ENCODE data around the gene DOCK1. TPM values are rescaled to one million over a fixed set of nuclear protein-coding genes. Genes with fewer than 3 reads are reported as not detected.

DOCK1 gene
- total RNA-seq, 1 donor from 2014 or later: 78.8 TPM

GRCh38 chr10:127182161-127182560 is 276.9 kb downstream of the DOCK1 start:
- no peak for DNase-seq

- DNase-seq: no peak
Measured at GRCh38 chr10:127184582-127184981, 279.4 kb downstream of the DOCK1 start.

GRCh38 chr10:127186813-127187212 is 281.6 kb downstream of the DOCK1 start:
- no peak for DNase-seq

GRCh38 chr10:127189226-127189625 is 284.0 kb downstream of the DOCK1 start:
- DNase-seq: no peak

GRCh38 chr10:127190427-127190826 is 285.2 kb downstream of the DOCK1 start:
- no peak for DNase-seq

- DNase-seq: no peak
Measured at GRCh38 chr10:127193125-127193524, 287.9 kb downstream of the DOCK1 start.

- DNase-seq: no peak
Measured at GRCh38 chr10:127194111-127194510, 288.9 kb downstream of the DOCK1 start.

- DNase-seq: no peak
Measured at GRCh38 chr10:127194599-127194998, 289.4 kb downstream of the DOCK1 start.

- DNase-seq: no peak
Measured at GRCh38 chr10:127195041-127195506, 289.8 kb downstream of the DOCK1 start.

- peak; percentile 16 for DNase-seq
Measured at GRCh38 chr10:127195571-127196281, 290.5 kb downstream of the DOCK1 start.

- DNase-seq: peak; percentile 76
Measured at GRCh38 chr10:127196282-127197153, 291.3 kb downstream of the DOCK1 start, which contains the start of gene INSYN2A. INSYN2A (minus strand) TSS chr10:127196591; CDS start chr10:127176395, 20,196 bp downstream.

- no peak for DNase-seq
Measured at GRCh38 chr10:127197154-127197432, 291.9 kb downstream of the DOCK1 start.

- DNase-seq: no peak
Measured at GRCh38 chr10:127198307-127198706, 293.1 kb downstream of the DOCK1 start.

GRCh38 chr10:127198721-127199120 is 293.5 kb downstream of the DOCK1 start:
- no peak for DNase-seq

GRCh38 chr10:127200646-127201045 is 295.4 kb downstream of the DOCK1 start:
- DNase-seq: no peak

GRCh38 chr10:127203067-127203466 is 297.8 kb downstream of the DOCK1 start:
- DNase-seq: no peak

GRCh38 chr10:127207081-127207480 is 301.9 kb downstream of the DOCK1 start:
- DNase-seq: no peak

GRCh38 chr10:127210936-127211466 is 305.8 kb downstream of the DOCK1 start:
- no peak for DNase-seq

GRCh38 chr10:127215866-127216265 is 310.6 kb downstream of the DOCK1 start:
- DNase-seq: no peak

- DNase-seq: no peak
Measured at GRCh38 chr10:127216274-127216673, 311.0 kb downstream of the DOCK1 start.

GRCh38 chr10:127216786-127217185 is 311.6 kb downstream of the DOCK1 start:
- DNase-seq: no peak

GRCh38 chr10:127218658-127219057 is 313.4 kb downstream of the DOCK1 start:
- no peak for DNase-seq

GRCh38 chr10:127221281-127221680 is 316.1 kb downstream of the DOCK1 start:
- DNase-seq: no peak

All from tongue (tissue), 2 donors.